Vagina (tissue), 2 donors: ENCODE measurements around the gene MEP1A. TPM values are rescaled to one million over a fixed set of nuclear protein-coding genes. Genes with fewer than 3 reads are reported as not detected.
A peak's percentile ranks its signal among the peaks of the same experiment; 100 is the strongest.
"Not testable (repeated sequence)": the region's sequence is repeated elsewhere in the genome, so short reads cannot be mapped to it uniquely, and the experiment has no call there.

Experiments used
- DNase-seq, 2 donors: peaks; one replicate each; pipeline ENCODE4 v3.0.0-alpha.2; 2017; ENCODE audit errors: extremely low spot score in 2 of 2
- H3K27ac ChIP-seq: fragments of 200-600 bp; sonication (generic); one replicate; pipeline ENCODE4 v1.5.1; 2019
- H3K27me3 ChIP-seq: fragments of 200-600 bp; sonication (generic); one replicate; pipeline ENCODE4 v1.5.1; 2019
- H3K36me3 ChIP-seq, 2 donors: fragments of 200-600 bp; sonication (generic); one replicate each; pipeline ENCODE4 v1.5.1; 2017 to 2019
- H3K4me1 ChIP-seq: fragments of 200-600 bp; sonication (generic); one replicate; pipeline ENCODE4 v1.5.1; 2019
- H3K4me3 ChIP-seq, 2 donors: fragments of 200-600 bp; sonication (generic); 1 replicate in 1 of 2; 2 replicates in 1 of 2; pipeline ENCODE4 v1.5.1; 2016 to 2019
- H3K9me3 ChIP-seq: fragments of 200-600 bp; sonication (generic); one replicate; pipeline ENCODE4 v1.5.1; 2019
- CTCF ChIP-seq, 3 experiments: fragments of 450-650 bp in 2 of 3; fragments of 200-600 bp in 1 of 3; sonication (generic) in 1 of 3; IDR thresholded peaks; one replicate each; pipeline ENCODE4 v1.5.1; 2017 to 2019; ENCODE audit warnings: antibody characterized with exemption in 3 of 3, mild to moderate bottlenecking in 2 of 3, moderate library complexity in 2 of 3
- POLR2A ChIP-seq, 2 donors: fragments of 450-650 bp; IDR thresholded peaks; one replicate each; pipeline ENCODE4 v1.6.1; 2017; ENCODE audit warnings: antibody characterized with exemption in 2 of 2, mild to moderate bottlenecking in 2 of 2, moderate library complexity in 2 of 2
- POLR2AphosphoS5 ChIP-seq, 2 donors: sonication (generic); formaldehyde crosslinking; IDR thresholded peaks; one replicate each; pipeline ENCODE4 v1.9.0; 2017; ENCODE audit warnings: antibody characterized with exemption in 2 of 2, mild to moderate bottlenecking in 2 of 2, low read depth in 1 of 2; ENCODE audit not compliant: insufficient read depth in 1 of 2
- intact Hi-C: fragments of 100-400 bp; cut with DNase I; formaldehyde crosslinking; loops from one replicate; pipeline ENCODE4 v1.15.1; 2023
- total RNA-seq: library from RNA; depleted of rRNA; stranded (reverse); fragments of >200 nt; gene quantifications from one replicate; pipeline ENCODE4 v1.2.3, GENCODE V29; 2016

MEP1A gene
- total RNA-seq, 1 donor from 2014 or later = not detected

GRCh38 chr6:46855966-46856365 lies 62.8 kb downstream of the MEP1A start:
- H3K4me1 ChIP-seq, H3K4me3 ChIP-seq, H3K36me3 ChIP-seq, H3K27me3 ChIP-seq, intact Hi-C loops, H3K9me3 ChIP-seq, H3K27ac ChIP-seq, DNase-seq: not testable (repeated sequence)
- TF ChIP-seq CTCF (IDR thresholded peaks at IDR 0.05) = peak in 2 of 3 experiments; percentile 26 to 31

- Histone ChIP-seq H3K4me1 (no peaks in the 10 kb centered on the region), H3K4me3 (no peak overlapping the region), H3K27ac (no peak overlapping the region), H3K27me3 (no peaks in the 10 kb centered on the region), H3K9me3 (no peaks in the 10 kb centered on the region), H3K36me3 (no peaks in the 10 kb centered on the region)
- intact Hi-C loops = no loop called here
- no peak for TF ChIP-seq POLR2A (IDR thresholded peaks at IDR 0.05)
- no peak for TF ChIP-seq CTCF (IDR thresholded peaks at IDR 0.05)
- no peak for TF ChIP-seq POLR2AphosphoS5 (IDR thresholded peaks at IDR 0.05; ENCODE audit: insufficient read depth in 1 of 2, low read depth in 1 of 2)
- DNase-seq = no peak
Measured at GRCh38 chr6:46862381-46862780, 69.2 kb downstream of the MEP1A start.

- no peak for TF ChIP-seq CTCF (IDR thresholded peaks at IDR 0.05)
- no peak for TF ChIP-seq POLR2AphosphoS5 (IDR thresholded peaks at IDR 0.05; ENCODE audit: insufficient read depth in 1 of 2, low read depth in 1 of 2)
- TF ChIP-seq POLR2A (IDR thresholded peaks at IDR 0.05) = no peak
- Histone ChIP-seq H3K36me3 (no peaks in the 10 kb centered on the region), H3K4me3 (no peak overlapping the region), H3K9me3 (no peaks in the 10 kb centered on the region), H3K27me3 (no peaks in the 10 kb centered on the region), H3K27ac (no peak overlapping the region), H3K4me1 (no peaks in the 10 kb centered on the region)
- no peak for DNase-seq
- intact Hi-C loops = no loop called here
Measured at GRCh38 chr6:46863791-46864190, 70.6 kb downstream of the MEP1A start.

DNA sequence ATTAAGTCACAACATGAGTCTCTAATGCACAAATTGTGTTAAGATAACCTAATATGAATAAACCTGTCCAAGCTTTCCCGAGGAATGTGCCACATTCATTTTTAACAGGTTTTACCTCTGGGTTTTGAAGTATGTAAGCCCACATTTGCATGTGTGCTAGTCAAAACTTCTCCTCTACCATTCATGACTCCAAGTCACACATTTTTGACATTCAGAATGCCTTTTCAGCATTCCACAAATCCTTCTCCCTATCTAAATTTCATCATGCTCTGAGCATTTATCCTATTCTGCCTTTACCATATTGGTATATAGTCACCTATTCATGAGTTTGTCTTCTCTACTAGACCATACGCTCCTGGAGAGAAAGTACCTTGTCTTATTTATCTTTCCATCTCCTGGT lies 72.0 kb downstream of the MEP1A start:
- Histone ChIP-seq H3K4me3 (no peak overlapping the region), H3K36me3 (no peaks in the 10 kb centered on the region)

GRCh38 chr6:46867411-46867810 lies 74.2 kb downstream of the MEP1A start:
- DNase-seq = no peak
- no peak overlapping the region for H3K4me3 ChIP-seq
- intact Hi-C loops = no loop called here
- H3K36me3 ChIP-seq = no peaks in the 10 kb centered on the region
- H3K27ac ChIP-seq = no peak overlapping the region
- no peaks in the 10 kb centered on the region for H3K4me1 ChIP-seq
- no peaks in the 10 kb centered on the region for H3K9me3 ChIP-seq
- TF ChIP-seq POLR2A (IDR thresholded peaks at IDR 0.05) (no peak), CTCF (IDR thresholded peaks at IDR 0.05) (no peak), POLR2AphosphoS5 (IDR thresholded peaks at IDR 0.05; ENCODE audit: insufficient read depth in 1 of 2, low read depth in 1 of 2) (no peak)
- H3K27me3 ChIP-seq = no peaks in the 10 kb centered on the region

More for the DNA sequence above, 72.0 kb downstream of the MEP1A start:
- TF ChIP-seq CTCF (IDR thresholded peaks at IDR 0.05) (no peak), POLR2A (IDR thresholded peaks at IDR 0.05) (no peak), POLR2AphosphoS5 (IDR thresholded peaks at IDR 0.05; ENCODE audit: insufficient read depth in 1 of 2, low read depth in 1 of 2) (no peak)
- H3K9me3 ChIP-seq = no peaks in the 10 kb centered on the region
- no peak overlapping the region for H3K27ac ChIP-seq
- DNase-seq = no peak
- H3K4me1 ChIP-seq = no peaks in the 10 kb centered on the region
- no peaks in the 10 kb centered on the region for H3K27me3 ChIP-seq
- intact Hi-C loops = no loop called here
